GM12891 (cell line): ENCODE data around the gene E4F1.
A peak's percentile ranks its signal among the peaks of the same experiment; 100 is the strongest.

Experiments used
- PAX5 ChIP-seq: IDR thresholded peaks from 2 replicates; pipeline ENCODE4 v1.6.1; 2011; ENCODE audit warnings: low read length, moderate library complexity, mild to moderate bottlenecking; ENCODE audit not compliant: insufficient read depth, severe bottlenecking
- POLR2A ChIP-seq: IDR thresholded peaks from 2 replicates; pipeline ENCODE4 v1.6.1; 2011; ENCODE audit warnings: low read depth, low read length, control low read depth
- POLR2AphosphoS5 ChIP-seq: IDR thresholded peaks from 2 replicates; pipeline ENCODE4 v1.6.1; 2011; ENCODE audit warnings: low read depth, low read length, control low read depth
- SPI1 ChIP-seq: IDR thresholded peaks from 2 replicates; pipeline ENCODE4 v1.6.1; 2011; ENCODE audit warnings: low read depth, low read length, control low read depth

DNA sequence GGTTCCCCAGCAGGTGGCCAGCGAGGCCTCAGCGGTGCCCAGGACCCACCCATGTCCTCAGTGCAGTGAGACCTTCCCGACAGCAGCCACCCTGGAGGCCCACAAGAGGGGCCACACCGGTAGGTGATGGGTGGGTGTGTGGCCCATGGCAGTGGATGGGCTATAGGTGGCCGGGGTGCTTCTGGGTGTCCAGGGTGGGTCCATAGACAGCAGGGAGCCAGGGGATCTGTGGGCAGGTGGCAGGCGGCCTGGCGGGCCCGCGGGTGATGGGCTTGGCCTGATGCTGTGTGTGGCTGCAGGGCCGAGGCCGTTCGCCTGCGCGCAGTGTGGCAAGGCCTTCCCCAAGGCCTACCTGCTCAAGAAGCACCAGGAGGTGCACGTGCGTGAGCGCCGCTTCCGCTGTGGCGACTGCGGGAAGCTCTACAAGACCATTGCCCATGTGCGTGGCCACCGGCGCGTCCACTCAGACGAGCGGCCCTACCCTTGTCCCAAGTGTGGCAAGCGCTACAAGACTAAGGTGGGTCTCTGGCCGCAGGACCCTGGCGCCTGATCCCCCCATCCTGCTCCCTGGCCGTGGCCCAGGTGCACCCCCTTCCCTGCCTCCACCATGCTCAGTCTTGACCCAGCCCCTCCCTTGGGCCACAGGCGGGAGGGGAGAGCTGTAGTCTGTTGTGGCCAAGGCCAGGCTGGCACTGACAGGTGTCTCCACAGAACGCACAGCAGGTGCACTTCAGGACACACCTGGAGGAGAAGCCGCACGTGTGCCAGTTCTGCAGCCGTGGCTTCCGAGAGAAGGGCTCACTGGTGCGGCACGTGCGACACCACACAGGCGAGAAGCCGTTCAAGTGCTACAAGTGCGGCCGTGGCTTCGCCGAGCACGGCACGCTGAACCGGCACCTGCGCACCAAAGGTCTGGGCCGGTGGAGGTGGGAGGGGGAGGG, 10.8 kb downstream of the E4F1 start:
- no peak for TF ChIP-seq POLR2A
- peak; percentile 53; the same call in 1 of the 2 replicates for TF ChIP-seq POLR2AphosphoS5
- no peak for TF ChIP-seq PAX5
- TF ChIP-seq SPI1, result no peak
